HCT116 (cell line): Measurements from ENCODE around the gene LIPT1. TPM values are rescaled to one million over a fixed set of nuclear protein-coding genes. Genes with fewer than 3 reads are reported as not detected.

Experiments
- ATAC-seq: fragments of 200-7000 bp; cut with Tn5 transposase; 2 replicates; pipeline ENCODE4 v1.9.1; 2020; ENCODE audit warnings: mild to moderate bottlenecking, moderate library complexity
- BruUV-seq: library from RNA; stranded (reverse); fragments of 400-500 nt; replicated peaks from 2 replicates; lab custom pipeline; 2021; lab: Mats Ljungman, UMichigan
- CTCF ChIA-PET: fragments of 300-600 bp; sonication (Branson Sonifier 250); formaldehyde crosslinking; loops from one replicate; lab custom pipeline; 2021; ENCODE audit warnings: antibody characterized with exemption; lab: Charles Lee
- POLR2A ChIA-PET: fragments of 300-600, 350-600 bp; sonication (Branson Sonifier 250); formaldehyde crosslinking; loops from one replicate; lab custom pipeline; 2021; ENCODE audit warnings: antibody characterized with exemption; lab: Charles Lee
- RAD21 ChIA-PET, 2 experiments: fragments of 300-600 bp; sonication (Branson Sonifier 250); formaldehyde crosslinking; loops; one replicate each; lab custom pipeline; 2023; ENCODE audit warnings: low total read pairs in 2 of 2; ENCODE audit not compliant: uncharacterized antibody in 2 of 2, unreplicated experiment in 2 of 2, low non-redundant PET in 1 of 2; lab: Charles Lee
- DNase-seq: peaks from one replicate; pipeline ENCODE4 v3.0.0-alpha.2; 2010; ENCODE audit warnings: low read depth, low spot score
- H2AFZ ChIP-seq: fragments of 200-600 bp; shearing (Covaris generic), sonication (generic); 2 replicates; pipeline ENCODE4 v1.6.1; 2017; ENCODE audit warnings: low read depth, mixed run types, mixed read lengths, antibody characterized with exemption, low read length; ENCODE audit not compliant: poor library complexity, severe bottlenecking
- H3K27ac ChIP-seq: 2 replicates; pipeline ENCODE4 v1.5.1; 2012; ENCODE audit warnings: low read depth, low read length
- H3K27me3 ChIP-seq: fragments of 200-600 bp; sonication (generic); 2 replicates; pipeline ENCODE4 v1.6.1; 2016; ENCODE audit warnings: mixed run types, low read length, mixed read lengths; ENCODE audit not compliant: insufficient read depth
- H3K36me3 ChIP-seq, 2 experiments: fragments of 200-500 bp in 1 of 2; fragments of 200-600 bp in 1 of 2; sonication (Bioruptor generic) in 1 of 2; sonication (generic) in 1 of 2; 2 replicates each; pipeline versions ENCODE4 v1.5.1 to v1.6.1; 2014 to 2016; ENCODE audit warnings: low read length in 2 of 2, inconsistent platforms in 1 of 2, mixed read lengths in 1 of 2, mixed run types in 1 of 2; ENCODE audit not compliant: insufficient read depth in 2 of 2, control insufficient read depth in 1 of 2
- H3K4me1 ChIP-seq, 2 experiments: fragments of 200-600 bp in 1 of 2; sonication (generic) in 1 of 2; 2 replicates each; pipeline versions ENCODE4 v1.5.1 to v1.6.1; 2012 to 2017; ENCODE audit warnings: low read length in 2 of 2, inconsistent platforms in 1 of 2, mild to moderate bottlenecking in 1 of 2, mixed read lengths in 1 of 2, mixed run types in 1 of 2, moderate library complexity in 1 of 2; ENCODE audit not compliant: insufficient read depth in 2 of 2, control insufficient read depth in 1 of 2
- H3K4me2 ChIP-seq: fragments of 200-600 bp; sonication (generic); 2 replicates; pipeline ENCODE4 v1.6.1; 2017; ENCODE audit warnings: mixed run types, low read length, mixed read lengths
- H3K4me3 ChIP-seq, 2 experiments: fragments of 200-600 bp in 1 of 2; sonication (generic) in 1 of 2; replicated peaks in 1 of 2; 2 replicates each; pipeline ENCODE4 v1.5.1; 2011 to 2016; ENCODE audit warnings: low read length in 2 of 2, control low read depth in 1 of 2, low read depth in 1 of 2, mild to moderate bottlenecking in 1 of 2, mixed read lengths in 1 of 2, mixed run types in 1 of 2
- H3K79me2 ChIP-seq: fragments of 200-600 bp; sonication (generic); 2 replicates; pipeline ENCODE4 v1.6.1; 2017; ENCODE audit warnings: mild to moderate bottlenecking, mixed run types, low read length, moderate library complexity, mixed read lengths; ENCODE audit not compliant: insufficient read depth
- H3K9ac ChIP-seq: fragments of 200-600 bp; sonication (generic); 2 replicates; pipeline ENCODE4 v1.6.1; 2016; ENCODE audit warnings: low read length, mixed read lengths
- H3K9me2 ChIP-seq: fragments of 200-600 bp; sonication (generic), shearing (Covaris generic); 2 replicates; pipeline ENCODE4 v1.6.1; 2017; ENCODE audit warnings: mixed run types, mild to moderate bottlenecking, moderate library complexity; ENCODE audit not compliant: insufficient read depth
- H3K9me3 ChIP-seq, 2 experiments: fragments of 200-500 bp in 1 of 2; fragments of 200-600 bp in 1 of 2; sonication (Bioruptor generic) in 1 of 2; sonication (generic) in 1 of 2; 2 replicates each; pipeline ENCODE4 v1.6.1; 2014 to 2017; ENCODE audit warnings: low read length in 2 of 2, mixed read lengths in 2 of 2, inconsistent platforms in 1 of 2, low read depth in 1 of 2, mild to moderate bottlenecking in 1 of 2, mixed run types in 1 of 2, moderate library complexity in 1 of 2; ENCODE audit not compliant: control insufficient read depth in 1 of 2, insufficient read depth in 1 of 2
- H4K20me1 ChIP-seq: fragments of 200-600 bp; sonication (generic), shearing (Covaris generic); 2 replicates; pipeline ENCODE4 v1.6.1; 2017; ENCODE audit warnings: mixed run types, mild to moderate bottlenecking, moderate library complexity; ENCODE audit not compliant: insufficient read depth
- CBX3 ChIP-seq: IDR thresholded peaks from 2 replicates; pipeline ENCODE4 v1.6.1; 2012; ENCODE audit warnings: low read depth
- CEBPB ChIP-seq: IDR thresholded peaks from 2 replicates; pipeline ENCODE4 v1.6.1; 2012; ENCODE audit warnings: low read depth
- CTCF ChIP-seq, 3 experiments: fragments of 200-600 bp in 1 of 3; sonication (generic) in 1 of 3; IDR thresholded peaks in 2 of 3; conservative IDR thresholded peaks in 1 of 3; 2 replicates each; pipeline ENCODE4 v1.5.1; 2012 to 2017; ENCODE audit warnings: low read depth in 2 of 3, low read length in 2 of 3, antibody characterized with exemption in 1 of 3, borderline replicate concordance in 1 of 3, control low read depth in 1 of 3, mild to moderate bottlenecking in 1 of 3, mixed read lengths in 1 of 3, mixed run types in 1 of 3, moderate library complexity in 1 of 3; ENCODE audit not compliant: insufficient read depth in 1 of 3
- EGR1 ChIP-seq: IDR thresholded peaks from 2 replicates; pipeline ENCODE4 v1.6.1; 2012; ENCODE audit warnings: low read depth
- ELF1 ChIP-seq: IDR thresholded peaks from 2 replicates; pipeline ENCODE4 v1.6.1; 2012; ENCODE audit warnings: low read depth, borderline replicate concordance
- EZH2 ChIP-seq: fragments of 200-600 bp; sonication (generic); IDR thresholded peaks from 2 replicates; pipeline ENCODE4 v1.6.1; 2017; ENCODE audit warnings: antibody characterized with exemption, mixed run types
- EZH2phosphoT487 ChIP-seq: fragments of 200-600 bp; IDR thresholded peaks from 2 replicates; pipeline ENCODE4 v1.6.1; 2018; ENCODE audit warnings: antibody characterized with exemption, borderline replicate concordance
- FOSL1 ChIP-seq: IDR thresholded peaks from 2 replicates; pipeline ENCODE4 v1.6.1; 2012; ENCODE audit warnings: low read depth
- JUND ChIP-seq: IDR thresholded peaks from 2 replicates; pipeline ENCODE4 v1.6.1; 2012
- MAX ChIP-seq: IDR thresholded peaks from 2 replicates; pipeline ENCODE4 v1.6.1; 2012
- POLR2A ChIP-seq: IDR thresholded peaks from 2 replicates; pipeline ENCODE4 v1.7.0; 2011; ENCODE audit warnings: borderline replicate concordance; ENCODE audit not compliant: insufficient read depth, insufficient read length; ENCODE audit errors: extremely low read depth
- POLR2AphosphoS5 ChIP-seq: IDR thresholded peaks from 2 replicates; pipeline ENCODE4 v1.6.1; 2011; ENCODE audit warnings: mild to moderate bottlenecking, low read depth, low read length, moderate library complexity
- SP1 ChIP-seq: IDR thresholded peaks from 2 replicates; pipeline ENCODE4 v1.6.1; 2012; ENCODE audit warnings: low read depth
- SRF ChIP-seq: IDR thresholded peaks from 2 replicates; pipeline ENCODE4 v1.6.1; 2012; ENCODE audit warnings: low read depth
- TCF7L2 ChIP-seq: IDR thresholded peaks from 2 replicates; pipeline ENCODE4 v1.7.0; 2011; ENCODE audit warnings: borderline replicate concordance, inconsistent platforms; ENCODE audit not compliant: insufficient read depth, insufficient read length; ENCODE audit errors: extremely low read depth
- YY1 ChIP-seq: IDR thresholded peaks from 2 replicates; pipeline ENCODE4 v1.6.1; 2011; ENCODE audit warnings: low read length, low read depth, moderate library complexity, mild to moderate bottlenecking; ENCODE audit not compliant: insufficient replicate concordance; ENCODE audit errors: extremely low read depth
- ZNF274 ChIP-seq: fragments of 200-500 bp; sonication (Bioruptor generic); IDR thresholded peaks from 2 replicates; pipeline ENCODE4 v1.6.1; 2014; ENCODE audit warnings: mild to moderate bottlenecking, low read depth, low read length, inconsistent platforms
- intact Hi-C: fragments of 100-400 bp; cut with micrococcal nuclease; formaldehyde crosslinking; loops from 2 replicates; pipeline ENCODE4 v1.10.0; 2022
- total RNA-seq: library from RNA; stranded (reverse); gene quantifications from one replicate; pipeline ENCODE4 v1.2.1, GENCODE V29; 2021; ENCODE audit not compliant: unreplicated experiment
- TF ChIP-seq, protein P1 (sequence below): IDR thresholded peaks from 2 replicates; pipeline ENCODE4 v1.6.1; 2012; ENCODE audit warnings: low read depth
- TF ChIP-seq, protein P2 (sequence below): IDR thresholded peaks from 2 replicates; pipeline ENCODE4 v1.6.1; 2012

LIPT1 gene
- total RNA-seq, 1 experiment from 2014 or later, result 8.5 TPM

DNA sequence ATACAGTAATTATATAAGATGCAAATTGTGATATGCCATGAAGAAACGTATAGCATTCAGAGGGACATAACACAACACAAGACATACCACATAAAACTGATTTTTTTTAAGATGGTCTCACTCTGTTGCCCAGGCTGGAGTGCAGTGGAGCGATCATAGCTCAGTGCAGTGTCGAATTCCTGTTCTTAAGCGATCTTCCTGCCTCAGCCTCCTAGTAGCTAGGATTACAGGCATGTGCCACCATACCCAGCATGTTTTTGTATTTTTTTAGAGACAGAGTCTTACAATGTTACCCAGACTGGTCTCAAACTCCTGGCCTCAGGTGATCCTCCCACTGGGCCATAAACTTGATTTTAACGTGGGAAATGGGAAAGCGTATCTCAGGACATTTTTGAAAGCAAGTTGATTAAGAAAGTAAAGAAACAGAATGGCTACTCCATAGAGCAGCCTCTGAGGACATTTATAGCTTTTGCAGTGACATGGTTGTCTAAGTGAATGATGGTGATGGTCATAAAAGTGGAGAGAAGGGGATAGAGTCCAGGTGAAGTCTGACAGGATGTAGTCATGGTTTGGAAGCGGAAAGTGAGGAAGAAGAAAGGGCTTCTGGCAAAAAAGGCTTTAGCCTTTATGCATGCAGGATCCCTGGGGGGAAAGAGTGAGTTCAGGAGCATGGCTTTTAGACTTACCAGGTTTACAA is 2.4 kb upstream of the LIPT1 start:
- intact Hi-C loops, result loop anchor here (10.0 kb wide), 1 partner anchor 342 kb away; the partner anchor contains the start of gene REV1
- H3K4me3 ChIP-seq, result no peak overlapping the region
- no peak for ATAC-seq
- H3K4me2 ChIP-seq, result no peak overlapping the region
- no peak overlapping the region for H3K27ac ChIP-seq
- H3K36me3 ChIP-seq, result no peaks in the 10 kb centered on the region
- ChIA-PET RAD21 (no interaction called here), POLR2A (no interaction called here), CTCF (no interaction called here)
- H3K4me1 ChIP-seq, result peaks cover 13 to 15% of the 10 kb centered on the region in 2 experiments
- H3K9me2 ChIP-seq, result no peaks in the 10 kb centered on the region
- no peak overlapping the region for H2AFZ ChIP-seq
- no peak overlapping the region for H3K9ac ChIP-seq
- TF ChIP-seq, protein P1, sequence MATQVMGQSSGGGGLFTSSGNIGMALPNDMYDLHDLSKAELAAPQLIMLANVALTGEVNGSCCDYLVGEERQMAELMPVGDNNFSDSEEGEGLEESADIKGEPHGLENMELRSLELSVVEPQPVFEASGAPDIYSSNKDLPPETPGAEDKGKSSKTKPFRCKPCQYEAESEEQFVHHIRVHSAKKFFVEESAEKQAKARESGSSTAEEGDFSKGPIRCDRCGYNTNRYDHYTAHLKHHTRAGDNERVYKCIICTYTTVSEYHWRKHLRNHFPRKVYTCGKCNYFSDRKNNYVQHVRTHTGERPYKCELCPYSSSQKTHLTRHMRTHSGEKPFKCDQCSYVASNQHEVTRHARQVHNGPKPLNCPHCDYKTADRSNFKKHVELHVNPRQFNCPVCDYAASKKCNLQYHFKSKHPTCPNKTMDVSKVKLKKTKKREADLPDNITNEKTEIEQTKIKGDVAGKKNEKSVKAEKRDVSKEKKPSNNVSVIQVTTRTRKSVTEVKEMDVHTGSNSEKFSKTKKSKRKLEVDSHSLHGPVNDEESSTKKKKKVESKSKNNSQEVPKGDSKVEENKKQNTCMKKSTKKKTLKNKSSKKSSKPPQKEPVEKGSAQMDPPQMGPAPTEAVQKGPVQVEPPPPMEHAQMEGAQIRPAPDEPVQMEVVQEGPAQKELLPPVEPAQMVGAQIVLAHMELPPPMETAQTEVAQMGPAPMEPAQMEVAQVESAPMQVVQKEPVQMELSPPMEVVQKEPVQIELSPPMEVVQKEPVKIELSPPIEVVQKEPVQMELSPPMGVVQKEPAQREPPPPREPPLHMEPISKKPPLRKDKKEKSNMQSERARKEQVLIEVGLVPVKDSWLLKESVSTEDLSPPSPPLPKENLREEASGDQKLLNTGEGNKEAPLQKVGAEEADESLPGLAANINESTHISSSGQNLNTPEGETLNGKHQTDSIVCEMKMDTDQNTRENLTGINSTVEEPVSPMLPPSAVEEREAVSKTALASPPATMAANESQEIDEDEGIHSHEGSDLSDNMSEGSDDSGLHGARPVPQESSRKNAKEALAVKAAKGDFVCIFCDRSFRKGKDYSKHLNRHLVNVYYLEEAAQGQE, result no peak
- TF ChIP-seq CEBPB (no peak), SRF (no peak), EGR1 (no peak), SP1 (no peak), TCF7L2 (no peak), POLR2A (no peak), MAX (no peak), POLR2AphosphoS5 (no peak), ZNF274 (no peak), CTCF (IDR thresholded peaks at IDR 0.05 in 2 of 3, conservative IDR thresholded peaks at IDR 0.05 in 1 of 3; ENCODE audit: borderline replicate concordance in 1 of 3, insufficient read depth in 1 of 3, low read depth in 2 of 3, low read length in 2 of 3) (no peak), JUND (no peak), ELF1 (no peak), CBX3 (no peak), YY1 (no peak), EZH2 (no peak), EZH2phosphoT487 (no peak), FOSL1 (no peak)
- TF ChIP-seq, protein P2, sequence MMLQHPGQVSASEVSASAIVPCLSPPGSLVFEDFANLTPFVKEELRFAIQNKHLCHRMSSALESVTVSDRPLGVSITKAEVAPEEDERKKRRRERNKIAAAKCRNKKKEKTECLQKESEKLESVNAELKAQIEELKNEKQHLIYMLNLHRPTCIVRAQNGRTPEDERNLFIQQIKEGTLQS, result no peak
- no peaks in the 10 kb centered on the region for H3K9me3 ChIP-seq
- no peak for DNase-seq
- no peaks in the 10 kb centered on the region for H4K20me1 ChIP-seq
- peaks cover 5% of the 10 kb centered on the region; the same call in 1 of the 2 replicates for H3K79me2 ChIP-seq
- no TSS peak for BruUV-seq
- H3K27me3 ChIP-seq, result no peaks in the 10 kb centered on the region
